SIG-M5 treated with dmso at 0.1 percent for 504 hours (cell line): Measurements from ENCODE around the gene PDE11A.

ENCODE experiments used
- DNase-seq: peaks from one replicate; lab custom pipeline; 2025; ENCODE audit not compliant: unreplicated experiment; lab: John Stamatoyannopoulos, UW

The PDE11A gene

DNA sequence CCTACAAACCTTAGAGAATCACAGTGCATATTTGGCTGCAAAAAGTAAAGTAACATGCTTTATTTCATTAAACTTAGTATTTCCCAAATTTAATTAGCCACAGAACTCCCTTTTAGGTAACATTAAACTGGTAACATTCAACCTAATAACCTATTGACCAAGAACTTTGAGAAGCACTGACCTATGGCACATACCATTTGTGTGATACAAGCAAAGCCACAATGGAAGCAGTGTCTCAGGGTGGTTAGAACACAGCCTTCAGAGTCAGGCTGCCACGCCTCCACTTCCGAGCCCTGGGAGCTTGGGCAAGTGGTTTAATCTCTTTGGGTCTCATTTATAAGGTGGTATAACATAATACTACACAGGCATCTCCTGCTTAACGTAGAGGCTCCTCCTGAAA lies 301.4 kb downstream of the PDE11A start:
- no peak for DNase-seq

DNA sequence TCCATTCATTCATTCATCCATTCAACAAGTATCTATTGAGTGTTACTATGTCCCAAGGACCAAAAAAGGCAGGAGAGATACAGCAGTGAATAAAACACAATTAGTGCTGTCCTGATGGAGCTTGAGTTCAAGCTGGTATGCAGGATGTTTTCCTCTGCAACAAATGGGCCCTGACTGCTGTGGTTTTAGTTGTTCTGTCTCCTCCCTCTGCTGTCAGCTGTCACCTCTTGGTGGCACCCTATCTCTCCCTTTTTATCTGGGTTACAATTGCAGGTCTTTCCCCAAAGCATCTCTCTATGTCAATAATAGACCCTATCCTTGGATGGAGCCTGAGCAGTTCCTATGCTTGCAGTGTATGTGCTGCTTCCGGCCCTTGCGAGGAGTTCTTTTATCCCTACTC lies 304.8 kb downstream of the PDE11A start:
- DNase-seq = no peak

DNA sequence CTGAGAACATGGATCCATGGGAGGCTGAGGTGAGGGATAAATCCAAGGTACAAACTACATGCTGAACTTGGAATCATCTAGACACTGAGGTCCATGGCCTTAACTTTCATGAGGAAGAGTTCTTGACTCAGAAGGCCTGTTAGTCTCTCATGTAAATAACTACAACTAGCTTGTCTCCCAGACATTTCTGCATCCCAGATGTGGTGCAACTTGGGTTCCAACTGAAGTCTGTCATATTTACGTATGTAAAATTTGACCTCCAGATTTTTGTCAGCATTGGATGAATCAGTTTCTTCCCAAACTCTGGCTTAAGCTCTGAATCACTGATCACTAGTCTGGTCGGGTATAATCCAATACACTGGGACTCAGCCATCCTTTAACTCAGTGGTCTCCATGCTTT lies 306.9 kb downstream of the PDE11A start:
- no peak for DNase-seq

DNA sequence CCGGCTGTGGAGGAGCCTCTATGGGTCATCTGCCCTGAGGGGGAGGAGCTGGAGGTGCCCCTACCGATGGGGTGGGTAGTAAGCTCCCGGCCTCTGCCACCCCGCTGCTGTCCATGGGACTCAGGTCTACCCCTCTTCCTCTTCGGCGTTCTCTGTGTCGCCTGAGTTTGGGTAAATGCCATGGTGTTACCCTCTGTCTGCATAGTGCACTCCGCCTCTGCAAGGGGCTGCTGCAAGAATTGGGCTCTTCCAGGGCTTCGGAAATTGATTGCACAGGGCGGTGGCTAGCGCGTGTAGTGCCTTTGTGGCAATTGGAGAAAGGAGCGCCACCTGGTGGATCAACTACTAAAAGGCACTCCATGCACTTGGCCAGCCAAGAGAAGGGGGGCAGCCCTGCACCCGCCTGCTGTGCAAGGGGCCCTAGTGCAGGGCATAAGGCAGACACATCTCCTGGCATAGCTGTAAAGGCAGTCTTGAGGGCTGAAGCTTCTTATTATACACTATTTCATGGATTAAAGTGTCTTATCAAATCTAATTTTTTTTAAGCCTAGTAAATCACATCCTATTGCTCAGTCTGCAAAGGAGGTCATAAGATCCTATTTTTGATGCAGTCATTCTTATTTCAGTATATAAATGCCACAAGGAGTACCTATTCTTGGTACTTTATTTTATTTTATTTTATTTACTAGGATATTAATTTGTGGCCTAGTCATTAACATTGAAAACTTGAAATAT lies 308.9 kb downstream of the PDE11A start:
- DNase-seq = peak; percentile 85

DNA sequence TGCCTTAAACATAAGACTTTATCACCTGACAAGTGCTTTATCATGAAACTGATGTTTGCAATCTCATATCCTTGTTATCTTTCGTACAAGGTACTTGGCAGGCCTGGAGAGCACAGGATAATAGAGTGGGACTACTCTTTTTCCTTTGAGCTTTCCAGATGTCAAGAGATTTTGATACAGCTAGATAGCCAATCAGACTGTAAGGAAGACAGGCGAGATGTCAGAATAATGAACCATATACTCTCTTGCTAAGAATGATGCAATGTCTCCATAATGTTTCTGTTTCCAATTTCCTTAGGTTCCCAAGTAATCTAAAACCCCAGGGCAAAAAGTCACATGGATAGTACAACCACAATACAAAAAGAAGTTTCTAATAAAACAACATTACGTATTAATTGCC lies 313.1 kb downstream of the PDE11A start:
- DNase-seq = no peak

DNA sequence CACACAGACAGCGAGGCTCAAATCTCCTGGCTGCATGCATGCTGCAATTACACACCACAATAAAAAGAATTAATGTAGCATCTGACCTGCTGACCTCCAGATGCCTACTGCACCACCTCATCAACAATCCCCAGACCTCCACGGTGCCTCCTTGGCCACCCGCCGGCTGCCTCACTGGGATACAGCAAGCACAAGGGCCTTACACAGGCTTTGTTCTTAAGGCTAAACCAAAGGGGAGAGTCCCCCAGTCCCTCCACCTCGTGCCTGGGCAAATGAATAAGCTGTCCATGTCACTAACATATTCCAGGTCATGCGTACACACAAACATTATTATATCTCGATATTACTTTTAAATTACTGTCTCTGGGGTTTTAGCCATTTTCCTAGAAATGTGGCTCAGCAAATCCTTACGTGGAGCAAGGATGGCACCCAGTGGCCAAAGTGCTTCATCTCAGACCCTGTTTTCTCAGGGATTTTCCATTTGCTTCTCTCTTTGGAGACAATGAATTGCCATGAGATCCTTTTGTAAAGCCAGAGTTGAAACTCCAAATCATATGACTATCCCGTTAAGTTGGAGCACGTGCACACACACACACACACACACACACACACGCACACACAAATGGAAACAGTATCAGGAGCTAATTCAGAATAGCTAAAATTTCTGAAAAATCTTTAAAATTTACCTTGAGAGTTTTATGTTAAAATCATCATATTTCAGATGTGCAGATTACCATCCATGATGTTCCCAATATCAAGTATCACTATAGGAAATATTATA lies 313.8 kb downstream of the PDE11A start:
- no peak for DNase-seq

DNA sequence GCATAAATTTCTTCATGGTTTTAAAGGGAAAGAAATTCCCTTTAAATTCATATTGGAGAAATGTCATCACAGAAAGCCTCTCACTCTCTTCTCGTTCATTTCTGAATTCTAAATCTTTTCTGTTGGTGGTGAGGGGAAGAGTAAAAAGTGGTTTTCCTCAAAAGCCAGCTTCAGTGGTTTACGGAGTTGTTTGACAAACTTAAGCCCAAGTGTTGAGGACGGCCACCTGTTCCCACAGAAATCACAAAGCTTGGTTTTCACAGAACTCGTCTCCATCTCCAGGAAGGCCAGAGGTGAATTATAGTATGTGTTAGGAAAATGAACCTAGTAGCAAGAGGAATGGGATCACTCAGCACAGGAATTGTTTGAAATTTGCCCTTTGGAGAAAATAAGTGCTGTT lies 316.2 kb downstream of the PDE11A start:
- no peak for DNase-seq

DNA sequence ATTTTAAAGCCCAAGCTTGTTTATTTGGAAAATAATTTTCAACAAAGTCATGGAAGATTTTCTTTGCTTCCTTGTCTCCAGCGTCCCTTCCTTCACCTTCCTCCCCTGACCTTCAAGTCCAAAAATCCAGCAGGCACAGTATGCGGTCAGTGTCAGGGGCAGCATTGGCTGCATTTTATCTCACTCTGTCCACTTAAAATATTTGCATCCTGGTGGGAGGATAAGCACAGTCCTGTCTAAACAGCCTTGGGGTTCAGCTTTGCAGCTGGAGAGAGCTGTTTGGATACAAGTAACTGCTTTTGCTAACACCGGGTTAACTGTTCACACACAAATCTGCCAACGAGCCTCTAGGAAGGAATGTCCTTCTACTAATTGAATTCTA lies 318.1 kb downstream of the PDE11A start:
- DNase-seq = no peak

DNA sequence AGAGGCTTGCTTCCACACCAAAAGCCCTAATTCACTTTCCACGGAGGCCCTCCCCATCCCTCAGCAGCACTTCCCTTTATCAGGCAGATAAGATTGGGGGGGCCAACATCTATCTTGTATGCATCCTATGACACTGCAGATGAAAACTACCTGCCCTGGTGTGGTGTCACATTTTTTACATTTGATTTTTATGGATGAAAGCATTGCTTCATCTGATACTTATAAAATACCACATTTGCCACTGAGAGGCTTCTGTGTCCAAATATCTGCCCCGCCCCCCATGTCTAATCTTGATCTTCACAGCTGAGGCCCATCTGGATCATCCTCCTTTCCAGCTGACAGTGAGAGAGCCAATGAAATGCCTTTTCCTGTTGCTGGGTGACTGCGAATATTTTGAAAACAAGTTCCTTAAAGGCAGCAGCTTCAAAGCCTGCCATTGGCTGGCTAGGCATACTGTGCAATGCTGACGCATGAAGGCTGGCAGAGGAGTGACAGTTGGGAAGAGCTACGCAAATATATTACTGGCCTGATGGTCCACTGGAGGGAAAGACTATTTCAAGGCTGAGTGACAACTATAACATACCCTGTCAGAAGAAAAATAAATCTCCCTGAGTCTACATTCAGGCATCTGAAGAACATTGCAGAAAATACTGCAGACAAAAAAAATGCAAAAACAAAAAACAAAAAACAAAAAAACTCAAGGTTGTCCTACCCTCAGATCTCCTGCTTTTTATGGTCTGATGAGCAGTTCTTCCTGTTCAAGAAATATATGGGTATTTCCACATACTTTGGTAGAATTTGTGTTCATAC lies 318.7 kb downstream of the PDE11A start:
- peak; percentile 56 for DNase-seq

DNA sequence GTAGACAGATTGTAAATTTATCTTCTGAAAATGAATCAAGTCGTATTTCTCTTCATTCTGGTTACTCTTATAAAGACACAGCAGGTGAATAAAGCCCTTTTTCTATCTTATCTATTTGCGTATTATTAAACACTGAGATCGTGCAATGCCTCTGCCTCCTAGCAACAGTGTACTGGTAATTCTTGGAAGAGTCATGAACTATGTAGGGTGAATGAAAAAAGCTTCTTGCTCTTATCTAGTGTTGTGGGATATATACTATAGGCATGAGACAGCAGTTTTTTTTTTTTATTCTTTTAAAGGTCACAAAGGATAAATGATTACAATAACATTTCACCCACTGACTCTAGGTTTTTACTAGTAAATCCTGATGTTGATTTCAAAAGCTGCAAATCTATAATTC lies 324.2 kb downstream of the PDE11A start:
- DNase-seq = no peak

DNA sequence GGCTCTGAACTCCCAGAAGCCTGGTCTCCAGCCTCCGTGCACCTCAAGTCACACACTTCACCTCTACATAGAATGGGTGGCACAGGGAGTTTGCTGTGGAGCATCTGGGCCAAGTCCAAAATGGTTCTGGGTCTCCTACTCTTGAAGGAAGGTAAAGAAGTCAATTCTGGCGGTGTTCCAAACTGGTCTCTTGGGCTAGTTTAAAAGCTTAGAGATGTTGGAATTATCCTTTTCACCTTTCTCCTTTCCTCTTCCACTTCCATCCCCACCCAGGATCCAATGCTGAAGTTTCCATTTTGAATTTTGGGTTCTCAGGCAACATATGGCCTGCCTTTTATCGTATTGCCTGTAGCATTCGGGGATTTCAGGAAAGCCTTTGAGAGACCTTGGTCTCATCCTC lies 325.2 kb downstream of the PDE11A start:
- no peak for DNase-seq

DNA sequence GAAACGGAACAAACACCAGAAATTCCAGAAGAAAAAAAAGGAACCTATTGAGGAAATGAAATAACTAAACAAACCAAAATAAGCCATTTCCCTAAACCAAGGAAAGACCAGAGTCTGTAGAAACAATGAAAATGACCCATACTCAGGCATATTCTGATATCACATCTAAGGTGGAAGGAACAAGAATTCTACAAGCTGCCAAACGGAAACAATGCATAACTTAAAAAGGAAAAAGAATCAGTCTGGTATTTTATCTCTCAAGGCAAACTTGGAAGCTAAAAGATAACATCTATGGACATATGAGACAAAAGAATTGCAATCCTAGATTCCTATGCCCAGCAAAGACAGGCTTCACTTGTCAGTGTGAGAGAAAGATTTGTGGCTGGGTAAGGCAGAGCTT lies 326.2 kb downstream of the PDE11A start:
- DNase-seq = no peak

DNA sequence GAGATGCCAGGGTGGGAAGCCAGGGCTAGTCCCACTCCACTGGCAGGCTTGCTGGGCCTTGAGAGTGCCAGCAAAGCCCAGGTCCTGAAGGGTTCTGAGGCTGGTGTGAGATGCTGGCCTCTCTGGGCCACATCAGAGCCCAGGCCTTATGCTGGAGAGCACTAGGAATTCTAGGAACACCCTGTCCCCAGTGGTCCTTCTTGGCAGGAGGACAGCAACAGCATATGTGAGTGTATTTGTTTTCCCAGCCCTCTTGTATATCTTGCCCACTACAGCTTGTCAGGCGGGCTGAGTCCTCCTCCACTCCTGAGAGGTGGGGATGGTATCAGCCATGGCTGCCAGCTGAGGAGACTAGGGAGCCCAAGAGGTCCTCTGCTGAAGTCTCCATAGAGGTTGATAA lies 327.0 kb downstream of the PDE11A start:
- no peak for DNase-seq

DNA sequence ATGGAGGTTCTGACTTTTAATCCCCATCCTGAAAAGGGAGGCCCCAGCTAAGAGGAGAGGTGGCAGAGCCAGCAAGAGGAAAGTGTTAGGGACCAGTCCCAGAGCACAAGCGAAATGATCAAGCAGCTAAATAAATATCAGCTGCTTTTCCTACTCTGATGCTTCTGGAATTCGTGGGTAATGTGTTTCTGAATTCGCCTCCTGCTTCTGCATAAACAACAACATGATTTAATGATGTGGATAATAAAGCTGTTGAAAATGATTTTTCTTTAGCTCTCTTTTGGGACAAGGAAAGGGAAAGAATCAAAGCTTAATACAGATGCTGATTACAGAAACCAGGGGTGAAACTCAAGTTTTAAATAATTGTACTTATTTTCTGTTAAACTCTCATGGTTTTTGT lies 329.7 kb downstream of the PDE11A start:
- DNase-seq = no peak

DNA sequence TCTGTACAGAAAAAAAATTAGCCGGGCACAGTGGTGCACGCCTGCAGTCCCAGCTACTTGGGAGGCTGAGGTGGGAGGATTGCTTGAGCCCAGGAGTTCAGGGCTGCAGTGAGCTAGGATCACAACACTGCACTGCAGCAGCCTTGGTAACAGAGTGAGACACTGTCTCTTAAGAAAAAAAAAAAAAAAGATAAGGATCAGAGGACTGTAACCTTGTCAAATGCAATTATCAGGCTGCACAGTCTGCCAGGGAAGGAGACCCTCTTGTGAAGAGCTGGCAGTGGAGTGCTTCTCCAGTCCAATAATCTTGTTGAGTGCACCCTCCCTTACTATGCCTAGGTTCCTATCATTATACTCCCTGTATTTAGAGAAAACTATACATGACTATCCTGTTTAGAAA lies 330.7 kb downstream of the PDE11A start:
- DNase-seq = no peak

DNA sequence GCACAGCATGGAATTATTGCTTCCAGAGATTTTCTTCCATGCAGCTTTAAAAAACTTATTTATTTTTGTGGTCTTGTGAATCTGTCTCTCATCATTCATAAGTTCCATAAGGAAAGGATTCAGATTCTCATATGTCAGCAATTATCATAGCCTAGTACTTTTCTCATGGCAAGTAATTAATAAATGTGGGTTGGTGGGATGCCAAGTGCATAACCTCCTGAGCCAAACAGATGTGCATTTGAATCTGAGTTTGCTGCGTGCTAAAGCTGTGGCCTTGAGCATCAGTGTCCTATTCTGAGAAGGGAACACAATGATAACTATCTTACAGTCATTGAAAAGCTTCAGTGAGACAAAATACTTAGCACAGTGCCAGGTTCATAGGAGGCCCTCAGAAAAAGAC lies 331.9 kb downstream of the PDE11A start:
- DNase-seq = no peak

DNA sequence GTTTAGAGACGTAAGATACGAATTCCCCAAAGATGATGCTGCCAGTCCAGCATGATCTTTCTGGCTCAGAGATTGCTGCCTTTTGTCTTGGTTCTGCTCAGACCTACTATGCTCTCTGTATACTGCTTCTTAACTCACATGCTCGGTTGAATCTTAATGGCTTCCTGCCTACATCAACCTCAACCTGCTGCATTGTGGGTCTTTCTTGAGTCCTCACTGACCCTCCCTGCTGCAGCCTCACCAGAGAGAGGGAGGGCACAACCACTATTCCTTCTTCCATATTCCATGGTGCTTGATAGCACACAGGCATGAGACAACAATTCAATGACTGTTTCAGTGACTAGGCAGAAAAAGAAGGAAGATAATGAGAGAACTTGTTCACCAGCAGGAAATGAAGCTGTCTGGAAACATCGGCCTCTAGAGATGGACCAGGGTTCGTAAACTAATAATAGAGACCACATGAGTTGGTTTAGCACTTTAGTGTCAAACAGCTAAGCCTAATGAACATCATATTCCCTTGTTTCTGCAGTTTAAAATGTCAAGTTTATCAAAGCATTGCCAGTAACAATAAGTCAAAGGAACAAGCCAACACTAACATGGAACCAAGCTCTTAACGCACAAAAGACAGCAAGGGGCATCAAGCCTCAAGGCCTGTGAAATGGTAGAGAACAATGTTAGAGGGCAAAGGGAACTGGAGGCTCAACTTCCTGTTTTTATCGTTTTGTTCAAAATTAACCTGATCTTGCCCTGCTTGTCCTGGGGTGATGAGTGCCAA lies 333.9 kb downstream of the PDE11A start:
- DNase-seq = no peak

DNA sequence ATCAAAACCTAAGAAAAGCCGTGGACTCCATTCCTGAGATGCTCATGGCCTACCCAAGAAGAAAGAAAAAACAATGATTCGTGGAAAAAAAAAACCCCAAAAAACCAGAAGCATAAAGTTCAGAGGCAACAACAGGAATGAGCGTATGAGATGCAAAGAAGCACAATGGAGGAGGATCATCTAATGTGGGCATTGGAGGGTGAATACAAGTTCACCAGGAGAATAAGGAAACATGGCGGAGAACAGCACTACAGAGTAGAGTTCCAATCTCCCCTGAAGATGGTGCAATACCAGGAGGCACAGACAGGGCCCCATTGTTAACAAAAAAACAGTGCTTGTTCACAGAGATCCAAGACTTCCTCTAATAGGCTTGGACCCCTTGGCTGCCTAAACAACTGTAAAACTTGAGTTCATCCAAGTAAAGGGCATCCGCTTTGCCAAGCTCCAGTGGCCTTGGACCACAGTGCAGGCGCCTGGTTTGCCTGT lies 337.2 kb downstream of the PDE11A start:
- no peak for DNase-seq

DNA sequence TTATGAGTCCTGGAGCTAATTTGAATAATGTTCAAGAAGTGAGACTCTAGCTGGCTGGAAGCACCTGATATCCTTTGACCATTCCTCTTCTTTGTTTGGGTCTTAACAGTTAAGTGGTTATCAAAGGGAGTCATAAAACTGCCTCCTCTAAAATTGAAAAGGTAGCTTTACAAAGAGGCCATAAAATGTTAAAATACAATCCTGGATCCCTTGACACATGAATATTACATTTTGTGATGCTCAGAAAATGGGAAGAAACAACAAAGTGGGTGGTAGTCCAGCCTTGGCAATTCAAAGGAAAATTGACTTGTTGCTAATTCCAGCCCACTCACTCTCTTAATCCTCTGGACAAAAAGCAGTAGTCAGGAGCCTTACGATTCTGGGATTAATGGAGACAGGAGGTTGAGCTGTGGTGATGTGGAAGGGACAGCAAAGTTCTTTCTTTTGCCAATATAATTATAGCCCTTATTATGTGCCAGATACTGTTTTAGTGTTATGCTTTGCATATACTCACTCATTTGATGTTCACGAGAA lies 339.2 kb downstream of the PDE11A start:
- no peak for DNase-seq

DNA sequence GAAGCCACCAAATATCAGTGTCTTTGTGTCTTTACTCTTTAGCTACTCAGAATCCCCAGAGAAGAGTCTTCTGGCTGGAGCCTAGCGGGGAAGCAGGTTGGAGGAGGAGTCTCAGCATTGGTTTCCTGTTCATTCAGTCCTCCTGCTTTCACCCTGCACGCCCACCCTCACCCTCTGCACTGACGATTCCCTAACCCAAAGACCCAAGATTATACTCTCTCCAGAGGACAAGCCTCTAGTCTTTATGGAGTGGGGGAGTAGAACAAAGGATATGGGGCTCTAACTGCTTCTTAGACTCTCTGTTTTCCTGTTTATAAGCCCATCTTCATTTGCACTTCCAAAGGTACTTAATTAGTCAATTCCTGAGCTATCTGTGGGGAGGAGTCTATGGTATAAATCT lies 341.2 kb downstream of the PDE11A start:
- DNase-seq = no peak

DNA sequence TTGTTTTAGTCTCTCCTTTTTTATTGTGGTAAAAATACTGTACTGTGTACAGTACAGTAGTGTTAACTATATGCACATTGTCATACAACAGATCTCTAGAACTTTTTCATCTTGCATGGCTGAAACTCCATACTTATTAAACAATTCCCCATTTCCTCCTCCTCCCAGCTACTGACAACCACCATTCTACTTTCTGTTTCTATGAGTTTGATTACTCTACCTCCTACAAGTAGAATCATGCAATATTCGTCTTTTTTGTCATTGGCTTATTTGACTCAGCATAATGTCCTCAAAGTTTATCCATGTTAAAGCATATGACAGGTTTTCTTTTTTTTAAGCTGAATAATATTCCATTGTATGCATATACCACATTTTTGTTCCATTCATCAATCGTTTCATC lies 341.8 kb downstream of the PDE11A start:
- DNase-seq = no peak
